K562 (cell line): ENCODE measurements around the gene NYAP1. TPM values are rescaled to one million over a fixed set of nuclear protein-coding genes. Genes with fewer than 3 reads are reported as not detected.

Experiments
- BCOR ChIP-seq: fragments of 450-650 bp; IDR thresholded peaks from 2 replicates; pipeline ENCODE4 v1.6.1; 2016
- BRCA1 ChIP-seq, 2 experiments: fragments of 450-650 bp in 1 of 2; sonication (generic) in 1 of 2; formaldehyde crosslinking in 1 of 2; IDR thresholded peaks; 2 replicates each; pipeline versions ENCODE4 v1.5.0 to v1.6.1; 2017 to 2020; ENCODE audit warnings: mild to moderate bottlenecking in 1 of 2, missing genetic modification reagents in 1 of 2
- BRD4 ChIP-seq: fragments of 200-600 bp; sonication (generic); IDR thresholded peaks from 2 replicates; pipeline ENCODE4 v1.6.1; 2017; ENCODE audit warnings: inconsistent platforms
- BRD9 ChIP-seq: fragments of 450-650 bp; IDR thresholded peaks from 2 replicates; pipeline ENCODE4 v1.6.1; 2018; ENCODE audit warnings: low read depth; ENCODE audit not compliant: partially characterized antibody
- FOXA1 ChIP-seq: fragments of 450-650 bp; IDR thresholded peaks from 2 replicates; pipeline ENCODE4 v1.6.1; 2016; ENCODE audit warnings: mild to moderate bottlenecking, borderline replicate concordance
- GTF2A2 ChIP-seq: IDR thresholded peaks from 2 replicates; pipeline ENCODE4 v1.6.1; 2016; ENCODE audit warnings: mild to moderate bottlenecking, missing genetic modification characterization, missing compliant biosample characterization
- HDAC3 ChIP-seq: fragments of 450-650 bp; IDR thresholded peaks from 2 replicates; pipeline ENCODE4 v1.6.1; 2018; ENCODE audit warnings: borderline replicate concordance, mild to moderate bottlenecking, moderate library complexity; ENCODE audit not compliant: partially characterized antibody
- JUN ChIP-seq, 2 experiments: sonication (generic) in 1 of 2; formaldehyde crosslinking in 1 of 2; IDR thresholded peaks; 2 replicates each; pipeline versions ENCODE4 v1.6.1 to v1.8.0; 2012 to 2022; ENCODE audit warnings: borderline replicate concordance in 2 of 2, mild to moderate bottlenecking in 2 of 2, improper control_type of control experiment in 1 of 2, low read depth in 1 of 2, low read length in 1 of 2, missing genetic modification reagents in 1 of 2
- KAT2B ChIP-seq: IDR thresholded peaks from one replicate; pipeline ENCODE4 v1.6.1; 2012; ENCODE audit warnings: low read depth, mild to moderate bottlenecking, control low read depth, inconsistent platforms, low read length, moderate library complexity
- KDM2B ChIP-seq: fragments of 250-450 bp; sonication (Bioruptor Pico); IDR thresholded peaks from 2 replicates; pipeline ENCODE4 v1.8.0; 2021; ENCODE audit warnings: mild to moderate bottlenecking, moderate library complexity
- MCM5 ChIP-seq: fragments of 450-650 bp; IDR thresholded peaks from 2 replicates; pipeline ENCODE4 v1.6.1; 2016; ENCODE audit warnings: low read depth
- MCM7 ChIP-seq, 2 experiments: fragments of 450-650 bp; IDR thresholded peaks; 2 replicates each; pipeline ENCODE4 v1.6.1; 2016 to 2018
- MEF2D ChIP-seq: conservative IDR thresholded peaks from 2 replicates; pipeline ENCODE4 v1.6.1; 2016; ENCODE audit warnings: low read depth, missing genetic modification characterization, missing compliant biosample characterization
- MTA1 ChIP-seq: fragments of 450-650 bp; IDR thresholded peaks from 2 replicates; pipeline ENCODE4 v1.6.1; 2017; ENCODE audit warnings: borderline replicate concordance
- MTA2 ChIP-seq: fragments of 450-650 bp; IDR thresholded peaks from 2 replicates; pipeline ENCODE4 v1.6.1; 2016; ENCODE audit warnings: low read depth
- MTA3 ChIP-seq: fragments of 450-650 bp; formaldehyde crosslinking; IDR thresholded peaks from 2 replicates; pipeline ENCODE4 v1.6.1; 2017; ENCODE audit warnings: mild to moderate bottlenecking, borderline replicate concordance
- NR0B1 ChIP-seq: fragments of 450-650 bp; IDR thresholded peaks from one replicate; pipeline ENCODE4 v1.6.1; 2018; ENCODE audit warnings: mild to moderate bottlenecking, moderate library complexity; ENCODE audit not compliant: partially characterized antibody
- OTX1 ChIP-seq: fragments of 450-650 bp; formaldehyde crosslinking; IDR thresholded peaks from 2 replicates; pipeline ENCODE4 v1.4.0; 2022; ENCODE audit warnings: mild to moderate bottlenecking
- PHB2 ChIP-seq: fragments of 450-650 bp; IDR thresholded peaks from 2 replicates; pipeline ENCODE4 v1.6.1; 2017; ENCODE audit warnings: low read depth
- SMARCA4 ChIP-seq: fragments of 450-650 bp; IDR thresholded peaks from 2 replicates; pipeline ENCODE4 v1.6.1; 2016
- SMC3 ChIP-seq: conservative IDR thresholded peaks from 2 replicates; pipeline ENCODE4 v1.6.1; 2011; ENCODE audit warnings: low read depth, low read length, improper control_type of control experiment; ENCODE audit not compliant: insufficient read depth
- TAF7 ChIP-seq: fragments of 450-650 bp; IDR thresholded peaks from 2 replicates; pipeline ENCODE4 v1.6.1; 2016; ENCODE audit warnings: missing genetic modification characterization, missing compliant biosample characterization
- TCF3 ChIP-seq: sonication (generic); formaldehyde crosslinking; IDR thresholded peaks from 2 replicates; pipeline ENCODE4 v1.4.0; 2020; ENCODE audit warnings: mild to moderate bottlenecking, missing genetic modification reagents
- ZFP91 ChIP-seq: sonication (generic); formaldehyde crosslinking; IDR thresholded peaks from 2 replicates; pipeline ENCODE4 v1.8.0; 2022; ENCODE audit warnings: mild to moderate bottlenecking, missing genetic modification reagents
- ZNF133 ChIP-seq: fragments of 250-450 bp; sonication (Bioruptor Pico); IDR thresholded peaks from 2 replicates; pipeline ENCODE4 v1.4.0; 2020; ENCODE audit warnings: mild to moderate bottlenecking
- ZNF507 ChIP-seq: conservative IDR thresholded peaks from 2 replicates; pipeline ENCODE4 v1.6.1; 2017; ENCODE audit warnings: missing genetic modification characterization, missing compliant biosample characterization
- ZNF668 ChIP-seq: fragments of 250-450 bp; sonication (Bioruptor Pico); IDR thresholded peaks from 2 replicates; pipeline ENCODE4 v1.8.0; 2022; ENCODE audit warnings: mild to moderate bottlenecking, inconsistent platforms
- polyA plus RNA-seq, 8 experiments: library from polyadenylated mRNA; depleted of rRNA in 4 of 8; stranded (reverse) in 5 of 8; unstranded in 3 of 8; fragments of >200 nt; fragmentation: Nextera tagmentation in 2 of 8; fragmentation: Illumina TruSeq in 1 of 8; extraction: Ambion mirVana in 2 of 8; extraction: Trizol in 1 of 8; gene quantifications; 2 replicates each; pipeline versions ENCODE4 v1.2.1 to v1.2.3, GENCODE V29; 2011 to 2014; ENCODE audit warnings: inconsistent platforms in 1 of 8, missing spikeins in 1 of 8
- total RNA-seq, 7 experiments: library from RNA; depleted of rRNA in 6 of 7; stranded (reverse); fragments of >200 nt in 6 of 7; fragmentation: Illumina TruSeq in 2 of 7; extraction: Trizol in 2 of 7; gene quantifications; 2 replicates each; pipeline versions ENCODE4 v1.2.1 to v1.2.3, GENCODE V29; 2011 to 2021; ENCODE audit warnings: low replicate concordance in 1 of 7
- TF ChIP-seq, protein P1 (sequence below): fragments of 450-650 bp; IDR thresholded peaks from 2 replicates; pipeline ENCODE4 v1.7.1; 2018; ENCODE audit warnings: mild to moderate bottlenecking, low read depth; ENCODE audit not compliant: partially characterized antibody

Gene NYAP1
- total and polyA plus RNA-seq, 9 of the 15 experiments (the other 6 are each of a cell fraction or from before 2014, with no cell fraction given) = 0.11 to 0.88 (median 0.22) TPM; not detected in 2

GRCh38 chr7:100538348-100538653, 54.6 kb downstream of the NYAP1 start (continued):
- TF ChIP-seq, protein P1, sequence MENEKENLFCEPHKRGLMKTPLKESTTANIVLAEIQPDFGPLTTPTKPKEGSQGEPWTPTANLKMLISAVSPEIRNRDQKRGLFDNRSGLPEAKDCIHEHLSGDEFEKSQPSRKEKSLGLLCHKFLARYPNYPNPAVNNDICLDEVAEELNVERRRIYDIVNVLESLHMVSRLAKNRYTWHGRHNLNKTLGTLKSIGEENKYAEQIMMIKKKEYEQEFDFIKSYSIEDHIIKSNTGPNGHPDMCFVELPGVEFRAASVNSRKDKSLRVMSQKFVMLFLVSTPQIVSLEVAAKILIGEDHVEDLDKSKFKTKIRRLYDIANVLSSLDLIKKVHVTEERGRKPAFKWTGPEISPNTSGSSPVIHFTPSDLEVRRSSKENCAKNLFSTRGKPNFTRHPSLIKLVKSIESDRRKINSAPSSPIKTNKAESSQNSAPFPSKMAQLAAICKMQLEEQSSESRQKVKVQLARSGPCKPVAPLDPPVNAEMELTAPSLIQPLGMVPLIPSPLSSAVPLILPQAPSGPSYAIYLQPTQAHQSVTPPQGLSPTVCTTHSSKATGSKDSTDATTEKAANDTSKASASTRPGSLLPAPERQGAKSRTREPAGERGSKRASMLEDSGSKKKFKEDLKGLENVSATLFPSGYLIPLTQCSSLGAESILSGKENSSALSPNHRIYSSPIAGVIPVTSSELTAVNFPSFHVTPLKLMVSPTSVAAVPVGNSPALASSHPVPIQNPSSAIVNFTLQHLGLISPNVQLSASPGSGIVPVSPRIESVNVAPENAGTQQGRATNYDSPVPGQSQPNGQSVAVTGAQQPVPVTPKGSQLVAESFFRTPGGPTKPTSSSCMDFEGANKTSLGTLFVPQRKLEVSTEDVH = no peak
- TF ChIP-seq GTF2A2 (tag) = no peak
- TF ChIP-seq HDAC3 = no peak
- no peak for TF ChIP-seq BCOR
- TF ChIP-seq JUN (IDR thresholded peaks at IDR 0.05; ENCODE audit: borderline replicate concordance, low read depth, low read length) = no peak
- TF ChIP-seq JUN (CRISPR knock-in tag; IDR thresholded peaks at IDR 0.05; ENCODE audit: borderline replicate concordance) = no peak
- TF ChIP-seq SMARCA4 = peak; percentile 48; the same call in 1 of the 2 replicates
- no peak for TF ChIP-seq KDM2B
- TF ChIP-seq MTA2 = no peak
- no peak for TF ChIP-seq KAT2B
- no peak for TF ChIP-seq ZFP91 (CRISPR knock-in tag)
- no peak for TF ChIP-seq OTX1
- peak; percentile 73 for TF ChIP-seq BRD9
- TF ChIP-seq SMC3 = no peak
- no peak for TF ChIP-seq MCM5
- no peak for TF ChIP-seq ZNF507 (tag)
- 0 out of 2 replicates have a peak, but pooled peaks have one; percentile 61 for TF ChIP-seq ZNF133 (CRISPR knock-in tag)
- no peak for TF ChIP-seq PHB2
- TF ChIP-seq TCF3 = no peak
- TF ChIP-seq TAF7 (tag) = no peak
- no peak for TF ChIP-seq BRD4
- no peak for TF ChIP-seq FOXA1
- peak; percentile 34; the same call in 1 of the 2 replicates for TF ChIP-seq ZNF668 (CRISPR knock-in tag)
- no peak for TF ChIP-seq NR0B1
- TF ChIP-seq MTA1 = no peak
- TF ChIP-seq BRCA1 (IDR thresholded peaks at IDR 0.05) = no peak
- TF ChIP-seq BRCA1 (CRISPR knock-in tag; IDR thresholded peaks at IDR 0.05) = no peak
- no peak for TF ChIP-seq MEF2D
- no peak for TF ChIP-seq MTA3
- TF ChIP-seq MCM7 (IDR thresholded peaks at IDR 0.05) = no peak
